AG09319 (cell line): ENCODE measurements around the gene SP2.

ENCODE experiments used
- DNase-seq: peaks from one replicate; pipeline ENCODE4 v3.0.0-alpha.2; 2010; ENCODE audit warnings: low read depth; ENCODE audit errors: extremely low read depth
- CTCF ChIP-seq: IDR thresholded peaks from 2 replicates; pipeline ENCODE4 v1.5.1; 2011; ENCODE audit warnings: low read depth, mild to moderate bottlenecking, inconsistent platforms, low read length, moderate library complexity

The SP2 gene

GRCh38 chr17:47895347-47895855 is 635 bp upstream of the SP2 start:
- no peak for DNase-seq
- no peak for TF ChIP-seq CTCF

DNA sequence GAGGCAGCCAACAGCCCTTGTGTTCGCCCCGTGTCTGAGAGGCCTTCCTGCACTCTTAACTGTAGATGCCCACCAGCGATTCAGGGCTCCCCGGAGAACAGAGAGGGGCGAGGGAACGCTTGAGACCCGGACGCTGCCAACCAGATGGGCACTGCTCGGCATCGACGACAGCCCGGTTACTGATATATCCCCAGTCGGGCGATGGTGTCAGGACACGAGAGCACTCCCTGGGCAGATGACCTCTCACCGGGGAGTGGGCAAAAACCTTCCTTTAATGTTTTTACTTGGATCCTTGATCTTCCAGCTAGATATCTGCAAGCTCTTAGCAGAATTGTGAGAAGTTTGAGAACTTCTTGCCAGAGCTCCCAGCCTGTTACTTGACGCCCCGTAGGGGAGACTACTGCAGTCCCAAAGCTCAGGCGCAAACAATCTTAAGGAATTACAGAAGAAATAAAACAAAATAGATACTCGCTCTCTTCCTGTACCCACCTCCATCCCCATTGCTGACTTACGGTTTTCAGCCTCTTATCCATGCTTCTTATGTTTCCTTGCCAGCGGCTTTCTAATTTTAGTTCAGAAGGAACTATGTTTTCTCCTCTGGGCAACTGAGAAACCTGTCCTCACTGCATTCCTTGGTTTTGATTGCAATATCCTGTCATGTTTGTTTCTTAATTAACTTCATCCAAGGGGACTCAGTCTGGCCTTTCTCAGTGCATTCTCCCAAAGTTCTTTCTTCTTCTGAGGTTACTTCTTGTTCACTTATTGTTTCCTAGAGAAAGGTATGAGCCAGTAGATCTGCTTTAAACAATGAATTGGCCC is 845 bp downstream of the SP2 start:
- DNase-seq = no peak
- no peak for TF ChIP-seq CTCF

DNA sequence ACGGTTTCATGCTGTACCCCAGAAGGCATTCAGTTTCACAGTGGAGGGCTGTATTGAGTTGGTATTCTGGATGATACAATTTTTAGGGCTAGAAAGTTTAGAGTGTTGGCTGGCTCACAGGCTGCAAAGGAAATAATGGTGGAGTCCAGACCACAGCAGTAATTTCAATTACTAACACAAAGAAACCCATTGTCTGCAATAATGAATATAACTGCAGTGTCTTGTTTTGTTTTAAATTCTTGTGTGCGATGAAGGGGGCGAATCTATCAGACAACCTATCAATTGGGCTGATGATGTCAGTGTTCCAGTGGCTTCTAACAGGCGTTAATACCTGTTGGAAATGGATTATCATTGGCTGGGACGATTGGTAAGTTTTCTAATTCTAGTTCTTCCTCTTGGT is 1.5 kb downstream of the SP2 start:
- no peak for TF ChIP-seq CTCF

DNA sequence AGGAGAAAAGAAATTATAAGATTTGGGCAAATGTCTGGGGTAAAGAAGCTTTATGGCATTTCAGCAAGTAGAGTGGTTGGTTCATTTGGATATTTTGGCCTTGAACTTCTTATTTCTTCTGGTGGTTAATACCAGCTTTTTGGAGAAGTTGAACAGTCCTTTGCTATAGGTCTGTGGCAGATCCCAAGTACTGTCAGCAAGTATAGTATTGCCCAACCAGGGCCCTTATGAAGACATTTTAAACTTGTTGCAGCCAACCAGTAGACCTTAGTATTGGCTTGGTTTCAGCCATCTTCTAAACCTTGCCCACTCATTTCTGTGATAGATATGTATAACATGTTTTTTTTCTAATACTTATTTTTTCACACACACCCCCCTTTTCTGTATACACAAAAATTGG is 2.2 kb downstream of the SP2 start:
- no peak for DNase-seq
- TF ChIP-seq CTCF = no peak

More for the DNA sequence above, 1.5 kb downstream of the SP2 start:
- DNase-seq = no peak

- DNase-seq = no peak
- TF ChIP-seq CTCF = no peak
Measured at GRCh38 chr17:47899643-47900042, 3.6 kb downstream of the SP2 start.

DNA sequence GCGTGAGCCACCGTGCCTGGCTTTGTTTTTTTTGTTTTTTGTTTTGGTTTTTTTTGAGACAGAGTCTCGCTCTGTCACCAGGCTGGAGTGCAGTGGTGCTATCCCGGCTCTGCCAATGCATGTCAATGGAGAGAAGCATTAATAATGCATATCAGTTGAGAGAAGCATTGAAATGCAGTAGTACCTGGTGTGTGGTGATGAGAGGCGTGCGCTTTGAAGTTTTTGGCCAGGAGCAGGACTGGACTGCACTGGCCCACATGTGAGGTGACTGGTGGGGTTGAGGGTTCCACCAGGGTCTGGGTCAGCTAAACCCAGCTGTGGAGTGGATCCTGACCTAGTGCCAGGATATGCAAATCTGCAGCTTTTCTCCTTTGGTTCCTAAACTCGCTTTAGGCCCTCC is 5.4 kb downstream of the SP2 start:
- DNase-seq = no peak

More for the DNA sequence above, 5.4 kb downstream of the SP2 start:
- TF ChIP-seq CTCF = no peak
